ENCODE measurements around the gene RAMP1.

Gene RAMP1

DNA sequence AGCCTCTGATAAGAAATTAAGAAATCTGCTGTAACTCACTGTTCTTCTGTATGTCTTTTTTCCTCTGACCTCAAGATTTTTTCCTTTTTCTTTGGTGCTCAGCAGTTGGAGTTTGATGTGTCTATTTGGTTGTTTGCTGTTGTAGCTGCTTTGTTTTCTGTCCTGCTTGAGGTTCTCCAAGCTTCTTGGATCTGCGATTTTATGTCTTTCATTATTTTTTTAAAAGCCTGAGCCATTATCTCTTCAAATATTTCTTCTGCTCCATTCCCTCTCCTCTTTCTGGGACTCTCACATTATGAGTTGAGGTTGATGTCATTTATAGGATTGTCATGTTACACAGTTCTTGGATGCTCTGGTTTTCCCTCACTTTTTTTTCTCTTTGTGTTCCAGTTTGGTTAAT lies 47.7 kb downstream of the RAMP1 start:
- Histone ChIP-seq H3K9ac (ENCODE audit: low read length) (no peak overlapping the region), H4K20me1 (ENCODE audit: insufficient read depth, low read length) (no peaks in the 10 kb centered on the region), H3K36me3 (ENCODE audit: insufficient read depth, low read length) (no peaks in the 10 kb centered on the region; the same call in 1 of the 2 replicates), H3K4me1 (ENCODE audit: insufficient read depth, low read length, severe bottlenecking) (no peaks in the 10 kb centered on the region), H3K4me2 (ENCODE audit: low read length) (no peak overlapping the region), H3K27ac (ENCODE audit: low read depth, low read length, poor library complexity, severe bottlenecking) (no peak overlapping the region), H3K4me3 (ENCODE audit: low read depth, low read length, poor library complexity, severe bottlenecking) (no peak overlapping the region), H2AFZ (ENCODE audit: low read length) (no peak overlapping the region), H3K79me2 (ENCODE audit: insufficient read depth, low read length) (no peaks in the 10 kb centered on the region), H3K9me2 (ENCODE audit: low read depth, low read length) (no peaks in the 10 kb centered on the region), H3K27me3 (ENCODE audit: insufficient read depth, low read length) (no peaks in the 10 kb centered on the region; the same call in none of the 2 replicates), H3K9me3 (ENCODE audit: low read length) (no peaks in the 10 kb centered on the region), H3F3A (ENCODE audit: insufficient read depth, low read length) (no peaks in the 10 kb centered on the region)
- no peak for TF ChIP-seq EZH2 (IDR thresholded peaks at IDR 0.05; ENCODE audit: borderline replicate concordance, low read length)
- TF ChIP-seq, protein P1, sequence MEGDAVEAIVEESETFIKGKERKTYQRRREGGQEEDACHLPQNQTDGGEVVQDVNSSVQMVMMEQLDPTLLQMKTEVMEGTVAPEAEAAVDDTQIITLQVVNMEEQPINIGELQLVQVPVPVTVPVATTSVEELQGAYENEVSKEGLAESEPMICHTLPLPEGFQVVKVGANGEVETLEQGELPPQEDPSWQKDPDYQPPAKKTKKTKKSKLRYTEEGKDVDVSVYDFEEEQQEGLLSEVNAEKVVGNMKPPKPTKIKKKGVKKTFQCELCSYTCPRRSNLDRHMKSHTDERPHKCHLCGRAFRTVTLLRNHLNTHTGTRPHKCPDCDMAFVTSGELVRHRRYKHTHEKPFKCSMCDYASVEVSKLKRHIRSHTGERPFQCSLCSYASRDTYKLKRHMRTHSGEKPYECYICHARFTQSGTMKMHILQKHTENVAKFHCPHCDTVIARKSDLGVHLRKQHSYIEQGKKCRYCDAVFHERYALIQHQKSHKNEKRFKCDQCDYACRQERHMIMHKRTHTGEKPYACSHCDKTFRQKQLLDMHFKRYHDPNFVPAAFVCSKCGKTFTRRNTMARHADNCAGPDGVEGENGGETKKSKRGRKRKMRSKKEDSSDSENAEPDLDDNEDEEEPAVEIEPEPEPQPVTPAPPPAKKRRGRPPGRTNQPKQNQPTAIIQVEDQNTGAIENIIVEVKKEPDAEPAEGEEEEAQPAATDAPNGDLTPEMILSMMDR (IDR thresholded peaks at IDR 0.05; ENCODE audit: low read length): no peak

DNA sequence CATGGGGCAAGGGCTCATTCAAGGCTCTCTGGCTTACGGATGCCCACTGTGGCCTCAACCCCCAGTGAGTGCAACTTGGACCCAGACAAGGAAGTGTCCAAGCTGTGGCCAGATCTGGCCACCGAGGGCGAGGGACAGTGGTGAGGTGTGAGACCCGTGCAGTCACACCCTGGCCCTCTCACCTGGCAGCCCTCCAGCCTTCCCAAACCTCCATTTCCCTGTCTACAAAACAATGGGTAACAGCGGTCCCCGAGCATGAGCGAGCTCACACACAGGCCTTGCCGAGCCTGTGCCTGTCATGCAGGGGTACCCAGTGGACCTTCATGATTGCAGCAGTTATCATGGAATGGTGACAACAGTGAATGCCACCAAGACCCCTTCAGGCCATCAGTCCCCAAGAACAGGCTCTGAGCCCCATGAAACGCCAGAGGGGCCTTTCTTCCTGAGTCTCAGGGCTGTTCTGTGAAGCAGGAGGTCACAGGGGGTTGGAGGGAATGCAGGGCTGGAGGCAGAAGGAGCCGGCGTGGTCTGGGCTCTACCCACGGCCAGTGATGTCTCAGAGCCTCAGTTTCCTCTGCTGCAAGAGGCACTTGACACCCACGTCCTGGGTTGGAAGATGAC lies 49.8 kb downstream of the RAMP1 start:
- no peaks in the 10 kb centered on the region; the same call in 1 of the 2 replicates for H3K36me3 ChIP-seq (ENCODE audit: insufficient read depth, low read length)
- no peaks in the 10 kb centered on the region for H3K4me1 ChIP-seq (ENCODE audit: insufficient read depth, low read length, severe bottlenecking)
- H2AFZ ChIP-seq (ENCODE audit: low read length): no peak overlapping the region
- no peak overlapping the region for H3K9ac ChIP-seq (ENCODE audit: low read length)
- H3K4me3 ChIP-seq (ENCODE audit: low read depth, low read length, poor library complexity, severe bottlenecking): no peak overlapping the region
- H4K20me1 ChIP-seq (ENCODE audit: insufficient read depth, low read length): no peaks in the 10 kb centered on the region
- TF ChIP-seq EZH2 (IDR thresholded peaks at IDR 0.05; ENCODE audit: borderline replicate concordance, low read length): no peak
- TF ChIP-seq, protein P1 (IDR thresholded peaks at IDR 0.05; ENCODE audit: low read length): no peak
- H3K9me2 ChIP-seq (ENCODE audit: low read depth, low read length): no peaks in the 10 kb centered on the region
- no peaks in the 10 kb centered on the region for H3K79me2 ChIP-seq (ENCODE audit: insufficient read depth, low read length)
- H3K4me2 ChIP-seq (ENCODE audit: low read length): no peak overlapping the region
- H3K27ac ChIP-seq (ENCODE audit: low read depth, low read length, poor library complexity, severe bottlenecking): no peak overlapping the region
- no peaks in the 10 kb centered on the region for H3K9me3 ChIP-seq (ENCODE audit: low read length)
- no peaks in the 10 kb centered on the region; the same call in none of the 2 replicates for H3K27me3 ChIP-seq (ENCODE audit: insufficient read depth, low read length)
- no peaks in the 10 kb centered on the region for H3F3A ChIP-seq (ENCODE audit: insufficient read depth, low read length)

DNA sequence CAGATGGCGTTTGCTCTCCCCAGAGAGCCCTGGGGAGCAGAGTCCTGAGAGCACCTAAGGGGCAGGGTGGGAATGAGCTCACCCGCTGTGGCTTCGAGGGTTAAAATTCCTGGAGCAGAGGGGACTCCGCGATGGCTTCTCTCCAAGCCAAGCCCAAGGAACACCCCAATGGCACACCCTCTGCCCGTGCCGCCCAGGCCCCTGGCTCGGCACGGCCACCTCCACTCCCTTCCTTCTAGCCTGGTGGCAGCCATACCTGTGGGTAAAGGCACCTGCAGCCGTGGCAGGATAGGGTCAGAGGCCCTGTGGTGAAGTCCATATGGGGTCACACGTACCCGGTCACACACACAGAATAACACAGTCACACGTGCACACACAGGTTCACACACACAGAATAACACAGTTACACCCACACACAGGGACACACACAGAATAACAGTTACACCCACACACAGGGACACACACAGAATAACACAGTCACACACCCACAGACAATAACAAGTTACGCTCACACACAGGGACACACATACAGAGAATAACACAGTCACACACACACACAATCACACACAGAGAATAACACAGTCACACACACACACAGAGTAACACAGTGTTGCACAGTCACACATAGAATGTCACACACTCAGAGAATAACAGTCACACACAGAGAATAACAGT lies 50.5 kb downstream of the RAMP1 start:
- no peaks in the 10 kb centered on the region; the same call in 1 of the 2 replicates for H3K36me3 ChIP-seq (ENCODE audit: insufficient read depth, low read length)
- TF ChIP-seq, protein P1 (IDR thresholded peaks at IDR 0.05; ENCODE audit: low read length): no peak
- no peak for TF ChIP-seq EZH2 (IDR thresholded peaks at IDR 0.05; ENCODE audit: borderline replicate concordance, low read length)

More for the DNA sequence above, 50.5 kb downstream of the RAMP1 start:
- Histone ChIP-seq H3K79me2 (ENCODE audit: insufficient read depth, low read length) (no peaks in the 10 kb centered on the region), H3K9me2 (ENCODE audit: low read depth, low read length) (no peaks in the 10 kb centered on the region), H3K4me1 (ENCODE audit: insufficient read depth, low read length, severe bottlenecking) (no peaks in the 10 kb centered on the region), H3K4me2 (ENCODE audit: low read length) (no peak overlapping the region), H3K27me3 (ENCODE audit: insufficient read depth, low read length) (no peaks in the 10 kb centered on the region; the same call in none of the 2 replicates), H3K4me3 (ENCODE audit: low read depth, low read length, poor library complexity, severe bottlenecking) (no peak overlapping the region), H3K27ac (ENCODE audit: low read depth, low read length, poor library complexity, severe bottlenecking) (no peak overlapping the region), H2AFZ (ENCODE audit: low read length) (no peak overlapping the region), H3K9ac (ENCODE audit: low read length) (no peak overlapping the region), H3K9me3 (ENCODE audit: low read length) (no peaks in the 10 kb centered on the region), H4K20me1 (ENCODE audit: insufficient read depth, low read length) (no peaks in the 10 kb centered on the region), H3F3A (ENCODE audit: insufficient read depth, low read length) (no peaks in the 10 kb centered on the region)

All from OCI-LY1 (cell line).